NCI-H187 treated with DMSO at 0.1 percent for 48 hours (cell line): ENCODE measurements around the gene DOP1B.
"Not testable (repeated sequence)": the region's sequence is repeated elsewhere in the genome, so short reads cannot be mapped to it uniquely, and the experiment has no call there.

ENCODE experiments used
- DNase-seq: peaks from one replicate; lab custom pipeline; 2025; lab: John Stamatoyannopoulos, UW

The DOP1B gene

GRCh38 chr21:36134803-36135390 is 21.7 kb upstream of the DOP1B start, which contains the start of gene CBR3:
TSS of gene CBR3 (plus strand) at chr21:36135079. CDS start at chr21:36135193, 114 bp downstream.
- no peak for DNase-seq

GRCh38 chr21:36135391-36136102 is 21.1 kb upstream of the DOP1B start:
- DNase-seq: no peak

GRCh38 chr21:36139791-36140190 is 16.8 kb upstream of the DOP1B start:
- DNase-seq: not testable (repeated sequence)

- peak; percentile 86 for DNase-seq
Observed at GRCh38 chr21:36141513-36141925, 15.1 kb upstream of the DOP1B start.

- DNase-seq: not testable (repeated sequence)
Observed at GRCh38 chr21:36144233-36144632, 12.4 kb upstream of the DOP1B start.

- no peak for DNase-seq
Observed at GRCh38 chr21:36145259-36145658, 11.4 kb upstream of the DOP1B start.

GRCh38 chr21:36147911-36148310 is 8.7 kb upstream of the DOP1B start:
- no peak for DNase-seq

GRCh38 chr21:36148886-36149285 is 7.7 kb upstream of the DOP1B start:
- no peak for DNase-seq

GRCh38 chr21:36149788-36150711 is 6.6 kb upstream of the DOP1B start:
- no peak for DNase-seq

- DNase-seq: no peak
Observed at GRCh38 chr21:36155603-36156338, 853 bp upstream of the DOP1B start.

- DNase-seq: peak; percentile 89
Observed at GRCh38 chr21:36156339-36156814, 247 bp upstream of the DOP1B start.

- DNase-seq: no peak
Observed at GRCh38 chr21:36159356-36159921, 2.8 kb downstream of the DOP1B start.

- DNase-seq: no peak
Observed at GRCh38 chr21:36160850-36161178, 4.2 kb downstream of the DOP1B start.

- DNase-seq: no peak
Observed at GRCh38 chr21:36162631-36163030, 6.0 kb downstream of the DOP1B start.

GRCh38 chr21:36163750-36164741 is 7.4 kb downstream of the DOP1B start:
- no peak for DNase-seq

GRCh38 chr21:36165356-36165755 is 8.7 kb downstream of the DOP1B start:
- DNase-seq: no peak

GRCh38 chr21:36166705-36167104 is 10.1 kb downstream of the DOP1B start:
- DNase-seq: no peak

- no peak for DNase-seq
Observed at GRCh38 chr21:36167541-36167940, 10.9 kb downstream of the DOP1B start.

GRCh38 chr21:36169470-36170128 is 13.0 kb downstream of the DOP1B start:
- DNase-seq: no peak

- no peak for DNase-seq
Observed at GRCh38 chr21:36170823-36171222, 14.2 kb downstream of the DOP1B start.
